Non-pigmented ciliary epithelial cell (primary cell): Measurements from ENCODE around the gene PHACTR4.
"Not testable (repeated sequence)": the region's sequence is repeated elsewhere in the genome, so short reads cannot be mapped to it uniquely, and the experiment has no call there.

Experiments
- DNase-seq: peaks from one replicate; pipeline ENCODE4 v3.0.0-alpha.2; 2010; ENCODE audit warnings: low read depth

Gene PHACTR4

DNA sequence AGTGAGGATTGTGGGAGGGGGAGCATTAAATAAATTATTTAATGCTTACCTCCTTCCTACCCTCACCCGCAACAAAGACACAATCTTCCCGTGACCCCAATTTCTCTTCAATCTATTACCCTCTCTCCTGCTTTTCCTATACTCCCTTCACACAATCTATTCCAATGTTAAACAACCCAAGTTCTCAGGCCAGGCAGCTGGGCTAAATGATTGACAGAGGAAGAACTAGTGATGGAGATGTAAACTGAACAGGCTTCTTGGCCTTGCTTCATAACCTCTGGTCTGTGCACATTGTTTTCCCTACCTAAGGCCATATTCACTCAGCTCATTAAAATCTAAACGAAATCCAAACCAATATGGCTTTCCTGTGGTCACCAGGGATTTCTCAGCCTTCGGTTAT is 132.4 kb downstream of the PHACTR4 start:
- DNase-seq, result no peak

DNA sequence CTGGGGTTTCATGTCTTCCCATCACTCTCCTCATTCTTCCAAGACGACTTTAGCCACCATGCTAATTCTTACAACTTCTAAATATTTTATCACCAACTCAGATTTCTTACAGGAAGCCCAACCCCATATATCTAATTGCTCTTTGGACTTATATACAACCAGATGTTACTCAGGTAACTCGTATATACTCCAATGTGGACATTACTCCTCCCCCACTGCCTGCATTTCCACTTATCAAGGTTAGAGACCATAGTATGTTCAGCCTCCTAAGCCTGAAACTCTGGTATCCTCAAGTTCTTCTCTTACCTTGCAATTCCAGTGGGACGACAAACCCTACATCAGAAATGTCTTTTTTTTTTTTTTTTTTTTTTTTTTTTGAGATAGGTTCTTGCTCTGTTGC is 133.6 kb downstream of the PHACTR4 start:
- no peak for DNase-seq

DNA sequence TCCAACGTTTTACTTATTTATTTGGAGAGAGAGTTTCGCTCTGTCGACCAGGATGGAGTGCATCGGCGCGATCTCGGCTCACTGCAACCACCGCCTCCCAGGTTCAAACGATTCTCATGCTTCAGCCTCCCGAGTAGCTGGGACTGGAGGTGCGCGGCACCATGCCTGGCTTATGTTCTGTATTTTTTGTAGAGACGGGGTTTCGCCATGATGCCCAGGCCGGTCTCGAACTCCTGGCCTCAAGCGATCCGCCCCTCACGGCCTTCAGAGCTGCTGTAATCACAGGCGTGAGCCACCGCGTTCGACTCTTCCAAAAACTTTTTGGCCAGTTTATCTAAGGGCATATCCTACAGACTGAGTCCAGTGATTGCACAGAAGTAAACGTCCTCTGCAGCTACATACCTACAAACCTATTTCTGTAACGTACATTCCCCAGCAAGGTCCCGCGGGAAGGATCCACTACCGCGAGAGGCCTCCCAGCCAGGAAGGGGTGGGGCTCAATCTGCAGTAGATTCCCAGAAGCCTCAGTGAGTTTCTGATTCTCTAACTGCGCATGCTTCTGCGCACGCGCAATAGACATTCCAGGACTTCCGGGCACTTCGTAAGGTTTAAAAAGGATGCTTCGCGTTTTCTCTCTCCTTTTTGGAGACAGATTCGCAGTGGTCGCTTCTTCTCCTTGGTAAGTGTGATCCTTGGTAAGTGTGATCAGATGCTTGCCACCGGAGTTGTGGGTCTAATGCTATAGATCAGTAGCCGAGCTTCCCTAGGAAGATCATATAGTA is 136.1 kb downstream of the PHACTR4 start, which contains the start of gene RCC1:
TSS of gene RCC1 (plus strand) at position 638 of the 782 bp plus-strand sequence. CDS start 23,824 bp downstream, outside the sequence.
- peak; percentile 95 for DNase-seq

DNA sequence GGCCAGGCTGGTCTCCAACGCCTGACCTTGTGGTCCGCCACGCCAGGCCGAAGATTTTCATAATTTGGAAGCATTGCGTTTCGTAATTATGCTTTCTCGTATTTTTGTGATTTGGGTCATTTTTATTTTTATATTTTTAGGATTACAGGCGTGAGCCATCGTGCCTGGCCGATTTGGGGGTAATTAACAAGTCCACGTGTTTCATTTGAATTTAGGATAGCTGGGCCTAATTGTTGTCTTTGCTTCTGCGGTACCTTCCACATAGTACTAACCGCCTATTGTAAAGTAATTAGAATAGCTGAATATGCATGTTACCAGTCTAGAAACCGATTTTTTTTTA is 137.3 kb downstream of the PHACTR4 start:
- DNase-seq, result no peak

DNA sequence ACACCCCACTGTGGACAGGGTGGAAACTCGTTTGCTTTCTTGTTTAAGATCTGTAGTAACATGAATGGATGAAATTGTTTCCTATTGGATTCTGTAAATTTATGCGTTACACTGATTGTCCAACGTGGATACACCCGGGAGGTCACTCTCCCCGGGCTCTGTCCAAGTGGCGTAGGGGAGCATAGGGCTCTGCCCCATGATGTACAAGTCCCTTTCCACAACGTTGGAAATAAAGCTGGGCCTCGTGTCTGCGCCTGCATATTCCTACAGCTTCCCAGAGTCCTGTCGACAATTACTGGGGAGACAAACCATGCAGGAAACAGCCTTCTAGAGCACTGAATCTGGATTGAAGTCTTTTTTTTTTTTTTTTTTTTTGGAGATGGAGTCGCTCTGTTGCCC is 137.7 kb downstream of the PHACTR4 start:
- DNase-seq, result no peak

DNA sequence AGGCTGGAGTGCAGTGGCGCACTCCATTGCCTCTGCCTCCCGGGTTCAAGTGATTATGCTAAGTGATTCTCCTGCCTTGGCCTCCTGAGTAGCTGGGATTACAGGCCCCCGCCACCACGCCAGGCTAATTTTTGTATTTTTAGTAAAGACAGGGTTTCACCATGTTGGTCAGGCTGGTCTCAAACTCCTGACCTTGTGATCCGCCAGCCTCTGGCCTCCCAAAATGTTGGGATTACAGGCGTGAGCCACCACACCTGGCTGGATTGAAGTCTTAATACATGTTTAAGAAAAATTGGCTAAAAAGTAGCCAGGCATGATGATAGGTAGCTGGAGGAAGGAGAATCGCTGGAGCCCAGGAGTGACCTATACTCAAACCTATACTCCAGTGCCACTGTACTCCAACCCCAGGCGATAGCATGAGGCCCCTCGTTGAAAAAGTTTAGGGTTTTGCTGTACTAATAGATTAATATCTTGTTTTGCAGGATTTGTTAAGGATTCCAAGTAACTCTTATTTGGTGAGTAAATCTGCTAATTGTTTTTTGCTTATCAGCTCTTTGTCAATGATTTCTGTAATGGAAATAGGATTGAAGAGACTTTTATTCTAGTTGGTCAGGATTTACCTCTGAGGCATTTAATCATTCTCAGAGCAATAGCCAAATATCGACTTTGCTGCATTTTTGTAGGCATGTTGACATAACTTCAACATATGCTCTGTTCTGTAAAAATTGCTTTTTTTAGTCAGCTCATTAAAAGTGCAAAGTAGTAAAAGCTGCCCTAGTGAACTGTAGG is 138.3 kb downstream of the PHACTR4 start:
- DNase-seq, result no peak

DNA sequence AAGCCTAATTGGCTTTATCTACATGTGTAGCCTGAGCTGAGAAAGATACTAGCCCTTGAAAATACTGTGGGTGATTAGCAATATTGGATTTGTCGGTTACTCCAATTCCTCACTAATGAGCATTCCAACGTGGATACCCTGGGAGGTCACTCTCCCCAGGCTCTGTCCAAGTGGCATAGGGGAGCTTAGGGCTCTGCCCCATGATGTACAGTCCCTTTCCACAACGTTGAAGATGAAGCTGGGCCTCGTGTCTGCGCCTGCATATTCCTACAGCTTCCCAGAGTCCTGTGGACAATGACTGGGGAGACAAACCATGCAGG is 138.9 kb downstream of the PHACTR4 start:
- DNase-seq, result no peak

DNA sequence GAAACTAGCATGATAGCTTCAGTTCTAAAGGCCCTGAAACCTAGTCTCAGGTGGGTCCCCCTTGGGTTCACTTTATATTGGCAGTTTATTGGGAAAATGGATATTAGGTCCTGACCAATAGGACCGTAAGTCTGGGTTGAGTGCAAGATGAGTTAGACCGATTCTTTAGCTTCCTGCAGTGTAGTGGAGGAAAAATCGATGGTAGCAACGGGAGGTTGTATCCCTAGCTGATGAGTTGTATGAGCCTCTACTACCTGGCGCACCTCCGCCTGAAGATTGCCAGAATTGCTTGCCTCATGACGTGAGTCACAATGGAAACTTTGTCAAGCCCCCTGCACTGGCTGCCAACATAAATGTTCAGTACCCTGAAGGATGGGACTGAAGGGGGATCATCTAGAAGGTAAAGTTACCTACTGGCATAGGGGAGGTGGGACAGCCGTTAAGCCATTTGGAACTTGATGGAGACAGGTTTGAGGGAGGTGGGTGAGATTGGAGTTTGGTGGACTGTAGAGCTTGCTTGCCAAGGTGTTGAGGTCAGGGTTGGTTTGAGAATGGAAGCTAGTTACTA is 140.2 kb downstream of the PHACTR4 start:
- no peak for DNase-seq

DNA sequence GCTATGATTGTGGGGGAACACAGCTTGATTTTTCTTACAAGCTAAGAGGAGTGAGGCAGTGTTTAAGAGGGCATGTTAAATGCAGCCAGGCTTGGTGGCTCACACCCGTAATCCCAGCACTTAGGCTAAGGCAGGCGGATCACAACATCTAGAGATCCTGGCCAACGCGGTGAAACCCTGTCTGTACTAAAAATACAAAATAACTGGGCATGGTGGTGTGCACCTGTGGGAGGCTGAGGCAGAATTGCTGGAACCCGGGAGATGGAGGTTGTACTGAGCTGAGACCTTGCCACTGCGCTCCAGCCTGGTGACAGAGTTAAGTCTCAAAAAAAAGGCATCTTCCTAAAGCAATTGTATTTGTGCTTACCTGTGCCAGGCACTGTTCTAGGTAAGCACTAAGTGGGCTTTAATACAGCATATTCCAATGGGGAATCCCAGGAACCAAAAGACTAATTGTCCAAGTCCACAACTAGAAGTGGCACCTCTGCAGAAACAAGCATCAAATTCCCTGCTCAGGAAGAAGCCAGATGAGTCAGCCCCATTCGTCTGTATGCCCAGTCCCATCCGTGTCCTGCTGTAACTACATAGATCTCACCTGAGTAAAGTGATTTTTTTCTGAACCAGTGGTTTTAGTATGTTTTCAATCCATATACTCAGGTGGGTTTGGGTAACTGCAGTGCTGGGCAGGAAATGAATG is 140.9 kb downstream of the PHACTR4 start:
- no peak for DNase-seq

DNA sequence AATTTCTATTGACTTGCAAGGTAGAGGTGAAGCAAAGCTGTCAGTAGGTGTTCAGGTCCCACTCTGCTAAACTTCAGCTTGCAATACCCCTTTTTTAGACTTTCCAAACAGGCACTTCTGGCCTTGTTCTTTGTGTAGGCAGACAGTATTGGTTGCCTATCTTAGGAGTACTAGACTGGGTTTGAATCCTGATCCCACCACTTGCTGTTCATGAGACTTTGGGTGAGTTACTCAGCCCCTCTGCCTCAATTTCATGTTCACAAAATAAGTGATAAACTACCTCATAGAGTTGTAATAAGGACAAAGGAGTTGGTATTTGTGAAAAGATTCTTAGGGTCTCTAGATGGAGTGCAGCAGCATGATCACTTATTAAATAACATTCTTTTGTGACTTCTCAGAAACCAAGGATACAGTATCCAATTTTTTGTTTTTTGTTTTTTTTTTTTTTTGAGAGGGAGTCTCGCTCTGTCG is 141.5 kb downstream of the PHACTR4 start:
- DNase-seq, result no peak

DNA sequence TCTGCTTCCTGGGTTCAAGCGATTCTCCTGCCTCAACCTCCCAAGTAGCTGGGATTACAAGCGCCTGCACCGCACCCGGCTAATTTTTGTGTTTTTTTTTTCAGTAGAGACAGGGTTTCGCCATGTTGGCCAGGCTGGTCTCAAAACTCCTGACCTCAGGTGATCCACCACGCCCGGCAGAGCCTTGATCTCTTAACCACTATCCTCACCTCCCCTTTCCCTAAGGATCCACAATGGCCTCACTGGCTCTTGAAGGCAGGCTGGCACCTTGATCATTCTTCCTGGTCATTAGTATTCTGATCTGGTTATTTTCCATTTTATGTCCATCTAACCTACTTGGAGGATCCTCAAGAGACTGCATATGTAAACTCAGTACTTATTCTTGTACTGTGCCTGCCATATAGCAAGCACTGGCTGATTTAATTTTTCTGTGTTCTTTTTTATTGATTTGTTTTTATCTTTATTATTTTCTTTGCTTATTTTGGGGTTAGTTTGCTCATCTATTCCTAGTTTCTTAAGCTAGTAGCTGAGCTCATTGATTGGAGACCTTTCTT is 142.6 kb downstream of the PHACTR4 start:
- DNase-seq, result no peak

DNA sequence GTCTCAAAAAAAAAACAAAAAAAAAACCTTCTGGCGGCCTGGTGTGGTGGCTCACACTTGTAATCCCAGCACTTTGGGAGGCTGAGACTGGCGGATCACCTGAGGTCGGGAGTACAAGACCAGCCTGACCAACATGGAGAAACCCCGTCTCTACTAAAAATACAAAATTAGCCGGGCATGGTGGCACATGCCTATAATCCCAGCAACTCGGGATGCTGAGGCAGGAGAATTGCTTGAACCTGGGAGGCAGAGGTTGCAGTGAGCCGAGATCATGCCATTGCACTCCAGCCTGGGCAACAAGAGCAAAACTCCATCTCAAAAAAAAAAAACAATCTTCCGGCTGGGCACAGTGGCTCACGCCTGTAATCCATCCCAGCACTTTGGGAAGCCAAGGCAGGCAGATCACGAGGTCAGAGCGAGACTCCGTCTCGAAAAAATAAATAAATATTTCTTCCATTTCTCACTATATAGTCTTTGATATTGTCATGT is 144.9 kb downstream of the PHACTR4 start:
- not testable (repeated sequence) for DNase-seq

DNA sequence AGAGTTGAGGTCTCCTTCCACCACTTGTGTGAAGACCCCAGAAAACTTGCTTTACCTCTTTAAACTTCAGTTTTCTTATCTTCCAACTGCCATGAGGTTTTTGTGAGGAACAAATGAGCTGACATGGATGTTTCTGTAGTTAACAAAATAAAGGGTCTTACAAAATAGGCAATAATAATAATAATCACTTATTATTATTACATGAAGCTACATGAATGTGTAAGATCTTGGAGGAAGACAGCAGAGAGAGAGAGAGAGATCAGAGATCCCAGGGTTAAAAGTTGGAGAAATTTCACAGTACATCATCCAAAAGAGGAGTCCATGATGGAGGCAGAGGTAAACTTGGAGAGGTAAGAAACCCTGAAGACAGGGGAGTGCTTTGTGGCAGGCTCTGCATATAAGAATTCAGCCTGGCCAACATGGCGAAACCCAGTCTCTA is 147.0 kb downstream of the PHACTR4 start:
- no peak for DNase-seq

DNA sequence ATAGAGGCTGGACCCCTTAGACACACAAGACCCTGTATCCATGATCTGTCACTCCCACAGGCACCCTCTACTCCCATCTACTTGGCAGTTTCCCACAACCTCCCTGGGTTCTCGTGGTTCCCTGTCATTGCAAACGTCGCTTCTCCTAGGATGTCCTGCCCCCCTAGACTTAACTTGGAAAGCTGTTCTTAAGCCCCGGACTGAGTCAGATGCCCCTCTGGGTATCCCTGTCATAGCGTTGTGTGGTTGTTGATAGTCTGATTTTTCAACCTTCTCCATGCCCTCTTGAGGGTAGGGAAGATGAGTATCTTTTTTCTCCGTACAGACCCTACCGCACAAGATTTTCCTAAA is 148.1 kb downstream of the PHACTR4 start:
- DNase-seq, result no peak

DNA sequence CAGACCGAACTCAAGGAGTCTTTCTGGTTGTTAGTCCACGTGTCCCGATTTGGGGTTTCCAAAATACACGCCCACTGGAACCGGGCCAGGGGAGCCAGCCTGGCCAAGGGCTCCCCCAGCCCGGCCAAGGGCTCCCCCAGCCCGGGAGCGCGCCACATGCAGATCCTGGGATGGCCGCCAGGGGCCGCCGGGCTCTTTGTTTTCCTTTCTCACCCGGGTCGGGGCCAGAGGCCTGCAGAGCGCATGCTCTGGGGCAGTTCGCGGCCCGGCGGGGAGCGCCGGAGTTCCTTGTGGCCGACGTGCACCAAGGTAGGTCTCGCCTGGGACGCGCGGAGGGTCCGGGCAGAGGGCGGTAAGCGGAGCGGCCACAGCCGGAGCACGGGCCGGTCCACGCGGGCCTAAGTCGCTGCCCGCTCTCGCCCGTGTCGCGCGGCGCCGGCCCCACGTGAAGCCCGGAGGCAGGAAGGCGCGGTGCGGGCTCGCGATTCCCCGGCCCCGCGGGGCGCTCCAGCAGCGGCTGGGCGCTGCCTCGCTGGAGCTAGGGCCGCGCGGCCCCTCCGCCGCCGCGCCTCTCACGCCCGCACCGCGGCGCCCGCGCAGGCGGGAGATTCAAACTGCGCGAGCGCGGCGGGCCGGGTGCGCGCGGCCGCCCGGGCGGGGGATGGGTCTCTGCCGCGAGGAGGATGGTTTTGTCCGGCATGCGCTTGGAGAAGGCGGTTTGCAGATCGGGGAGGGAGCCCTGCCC is 148.6 kb downstream of the PHACTR4 start:
- DNase-seq, result no peak

DNA sequence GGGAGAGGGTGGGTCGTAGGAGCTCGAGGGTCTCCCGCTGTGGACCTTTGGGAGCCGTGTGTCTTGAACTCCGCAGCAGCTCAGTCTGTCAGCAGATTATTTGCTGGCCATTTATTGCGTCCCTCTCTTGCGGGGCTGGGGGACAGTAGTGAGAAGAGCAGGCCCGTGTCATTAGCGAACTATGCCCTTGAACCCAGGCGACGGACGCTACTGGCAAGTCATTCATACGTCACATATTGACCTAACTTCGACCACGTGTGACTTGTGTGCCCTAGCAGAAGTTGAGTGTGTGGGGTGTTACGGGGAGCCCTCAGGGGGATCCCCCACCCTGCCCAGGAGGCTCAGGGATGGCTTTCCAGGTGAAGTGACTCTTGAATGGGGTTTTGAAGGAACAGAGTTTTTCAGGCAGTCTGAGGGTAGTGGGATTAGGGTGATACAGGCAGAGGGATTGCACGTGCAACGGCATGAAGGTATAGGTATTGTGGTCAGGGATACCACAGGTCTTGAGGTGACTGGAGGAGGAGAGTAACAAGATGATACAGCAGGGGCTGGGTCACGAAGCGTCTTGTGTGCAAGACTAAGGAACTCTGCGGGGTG is 149.3 kb downstream of the PHACTR4 start:
- no peak for DNase-seq

DNA sequence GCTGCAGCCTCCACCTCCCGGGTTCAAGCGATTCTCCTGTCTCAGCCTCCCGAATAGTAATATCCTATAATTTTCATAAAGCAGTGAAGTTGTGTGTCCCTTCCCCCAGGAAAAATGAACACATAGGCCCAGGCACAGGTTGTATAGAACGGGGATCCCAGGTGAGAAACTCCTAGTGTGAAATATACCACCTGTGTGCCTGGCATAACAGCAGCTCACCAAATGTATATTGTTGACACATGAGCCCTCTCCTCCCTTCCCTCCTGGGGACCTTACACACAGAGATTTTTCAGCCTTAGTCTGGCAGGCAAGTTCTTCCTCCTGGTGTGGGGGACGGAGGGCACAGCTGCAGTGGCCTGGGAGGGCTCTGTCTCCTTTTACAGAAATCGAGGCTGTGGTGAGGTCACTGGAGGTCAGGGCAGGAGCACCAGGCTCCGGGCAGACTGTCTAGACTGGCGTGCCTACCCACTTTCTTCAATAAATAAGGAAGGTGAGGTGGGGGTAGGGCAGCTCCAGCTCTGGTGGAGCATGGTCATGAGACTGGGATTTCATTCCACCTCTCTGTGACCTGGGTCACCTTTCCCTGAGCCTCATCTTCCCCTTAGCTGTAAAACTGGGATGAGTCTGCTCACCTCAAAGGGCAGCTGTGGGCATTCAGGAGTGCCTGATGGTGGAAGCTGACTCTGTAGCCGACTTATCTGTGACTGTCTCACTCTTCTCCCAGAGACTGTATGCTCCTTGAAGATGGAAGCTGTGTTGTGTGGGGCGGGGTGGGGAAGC is 150.6 kb downstream of the PHACTR4 start:
- DNase-seq, result no peak

DNA sequence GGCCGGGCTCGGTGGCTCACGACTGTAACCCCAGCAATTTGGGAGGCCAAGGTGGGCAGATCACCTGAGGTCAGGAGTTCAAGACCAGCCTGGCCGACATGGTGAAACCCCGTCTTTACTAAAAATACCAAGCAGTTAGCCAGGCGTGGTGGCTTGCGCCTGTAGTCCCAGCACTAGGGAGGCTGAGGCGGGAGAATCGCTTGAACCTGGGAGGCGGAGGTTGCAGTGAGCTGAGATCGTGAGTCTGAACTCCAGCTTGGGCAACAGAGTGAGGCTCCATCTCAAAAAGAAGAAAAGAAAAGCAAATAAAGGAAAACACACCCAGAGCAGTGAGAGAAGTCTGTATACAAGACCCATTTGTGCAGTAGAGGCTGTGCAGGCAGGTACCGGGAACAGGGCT is 151.3 kb downstream of the PHACTR4 start:
- not testable (repeated sequence) for DNase-seq

DNA sequence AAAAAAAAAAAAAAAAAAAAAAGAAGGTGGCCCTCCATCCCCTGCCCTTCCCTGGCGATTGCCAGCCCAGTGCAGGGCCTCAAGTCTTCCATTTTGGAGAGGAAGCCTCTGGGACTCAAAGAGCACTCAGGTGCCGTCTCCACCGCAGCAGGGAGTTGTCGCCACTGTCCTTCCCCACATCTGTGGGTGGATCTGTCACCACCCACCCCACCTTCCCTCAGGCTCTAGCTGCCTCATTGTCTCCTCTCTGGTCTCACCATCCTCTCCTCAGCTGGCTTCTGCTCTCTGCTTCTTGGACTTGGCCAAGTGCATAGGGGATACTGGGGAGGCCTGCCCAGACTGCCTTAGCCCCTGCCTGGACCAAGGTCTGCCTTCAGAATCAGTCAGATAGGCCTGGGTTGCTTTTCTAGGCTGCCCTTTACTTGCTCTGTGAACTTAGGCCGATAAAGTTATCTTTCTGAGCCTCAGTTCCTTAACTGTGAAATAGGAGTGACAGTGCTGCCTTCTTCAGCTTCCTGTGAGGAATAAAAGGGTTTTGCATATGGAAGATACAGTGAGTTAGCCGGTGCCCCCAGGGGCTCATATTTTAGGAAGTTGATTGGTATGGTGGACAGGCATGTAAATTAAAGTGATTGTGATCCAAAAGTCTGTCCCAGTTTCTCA is 152.1 kb downstream of the PHACTR4 start:
- no peak for DNase-seq

DNA sequence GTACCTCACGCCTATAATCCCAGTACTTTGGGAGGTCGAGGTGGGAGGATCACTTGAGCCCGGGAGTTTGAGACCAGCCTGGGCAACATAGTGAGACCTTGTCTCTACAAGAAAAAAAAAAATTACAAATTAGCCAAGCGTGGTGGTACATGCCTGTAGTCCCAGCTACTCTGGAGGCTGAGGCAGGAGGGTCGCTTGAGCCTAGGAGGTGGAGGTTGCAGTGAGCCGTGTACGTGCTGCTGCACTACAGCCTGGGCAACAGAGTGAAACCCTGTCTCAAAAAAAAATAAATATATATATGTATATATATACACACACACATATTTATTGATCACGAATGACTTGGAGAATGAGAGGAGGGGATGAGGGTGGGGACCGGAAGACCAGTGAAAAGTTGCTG is 153.0 kb downstream of the PHACTR4 start:
- not testable (repeated sequence) for DNase-seq
